ENCODE measurements around the gene SSH2.
A peak's percentile ranks its signal among the peaks of the same experiment; 100 is the strongest.

The SSH2 gene

DNA sequence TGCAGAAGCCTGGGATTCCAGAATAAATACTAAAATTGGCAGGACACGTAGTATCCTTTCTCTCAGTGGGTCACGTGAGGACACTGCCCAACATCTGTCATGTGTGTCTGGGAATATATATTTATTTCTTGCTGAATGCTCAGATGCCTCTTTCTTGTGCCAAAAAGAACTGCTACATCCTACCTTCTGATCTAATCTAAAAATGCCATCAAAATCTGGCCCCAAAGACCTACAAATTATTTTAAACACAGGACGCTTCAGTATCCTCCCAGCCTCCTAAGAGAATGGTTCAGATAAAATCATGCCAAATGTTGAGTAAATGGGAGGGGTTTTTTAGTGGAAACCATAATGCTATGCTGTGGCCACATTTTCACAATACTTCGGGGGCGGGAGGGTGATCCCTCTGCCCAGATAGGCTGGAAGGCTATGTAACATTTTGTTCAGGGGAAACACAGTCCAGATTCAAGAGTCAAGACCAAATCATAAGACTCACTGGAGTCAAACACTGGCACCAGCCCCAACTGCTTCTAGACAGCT lies 284.4 kb downstream of the SSH2 start:
- peak overlapping the region; percentile 55 for H3K27ac ChIP-seq
- H3K4me2 ChIP-seq (ENCODE audit: low read length) = peak overlapping the region; percentile 1
- no peak overlapping the region for H3K9ac ChIP-seq
- H3K27me3 ChIP-seq (ENCODE audit: control insufficient read depth, insufficient read depth, low read length) = no peaks in the 10 kb centered on the region
- H3K4me3 ChIP-seq (ENCODE audit: low read depth, low read length) = no peak overlapping the region
- H3K9me3 ChIP-seq (ENCODE audit: control insufficient read depth, low read length) = no peaks in the 10 kb centered on the region
- H2AFZ ChIP-seq = peak overlapping the region; percentile 50
- H3K4me1 ChIP-seq = peaks cover 27% of the 10 kb centered on the region
- no peaks in the 10 kb centered on the region for H3K36me3 ChIP-seq (ENCODE audit: control insufficient read depth, insufficient read depth, low read length)
- no peaks in the 10 kb centered on the region for H3K79me2 ChIP-seq
- TF ChIP-seq, protein P1, sequence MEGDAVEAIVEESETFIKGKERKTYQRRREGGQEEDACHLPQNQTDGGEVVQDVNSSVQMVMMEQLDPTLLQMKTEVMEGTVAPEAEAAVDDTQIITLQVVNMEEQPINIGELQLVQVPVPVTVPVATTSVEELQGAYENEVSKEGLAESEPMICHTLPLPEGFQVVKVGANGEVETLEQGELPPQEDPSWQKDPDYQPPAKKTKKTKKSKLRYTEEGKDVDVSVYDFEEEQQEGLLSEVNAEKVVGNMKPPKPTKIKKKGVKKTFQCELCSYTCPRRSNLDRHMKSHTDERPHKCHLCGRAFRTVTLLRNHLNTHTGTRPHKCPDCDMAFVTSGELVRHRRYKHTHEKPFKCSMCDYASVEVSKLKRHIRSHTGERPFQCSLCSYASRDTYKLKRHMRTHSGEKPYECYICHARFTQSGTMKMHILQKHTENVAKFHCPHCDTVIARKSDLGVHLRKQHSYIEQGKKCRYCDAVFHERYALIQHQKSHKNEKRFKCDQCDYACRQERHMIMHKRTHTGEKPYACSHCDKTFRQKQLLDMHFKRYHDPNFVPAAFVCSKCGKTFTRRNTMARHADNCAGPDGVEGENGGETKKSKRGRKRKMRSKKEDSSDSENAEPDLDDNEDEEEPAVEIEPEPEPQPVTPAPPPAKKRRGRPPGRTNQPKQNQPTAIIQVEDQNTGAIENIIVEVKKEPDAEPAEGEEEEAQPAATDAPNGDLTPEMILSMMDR (IDR thresholded peaks at IDR 0.05) = no peak

DNA sequence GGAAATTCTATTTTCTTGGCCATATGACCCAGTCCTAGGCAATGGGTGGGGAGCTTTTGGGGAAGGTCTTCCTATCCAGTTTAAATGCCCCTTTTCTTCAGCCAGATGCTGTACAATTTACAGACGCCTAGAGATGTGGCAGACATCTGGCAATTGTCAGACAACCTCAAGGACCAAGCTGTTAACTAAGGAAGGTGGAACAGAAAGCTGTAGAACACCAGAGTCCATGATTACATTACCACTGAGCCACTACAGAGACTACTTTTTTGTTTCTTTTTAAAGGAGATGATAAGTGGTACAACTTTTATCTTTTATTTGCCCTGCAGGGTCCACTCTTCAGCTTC lies 286.2 kb downstream of the SSH2 start:
- TF ChIP-seq, protein P1 (IDR thresholded peaks at IDR 0.05) = no peak
- H3K27ac ChIP-seq = no peak overlapping the region
- no peaks in the 10 kb centered on the region for H3K9me3 ChIP-seq (ENCODE audit: control insufficient read depth, low read length)
- no peak overlapping the region for H3K4me2 ChIP-seq (ENCODE audit: low read length)
- no peaks in the 10 kb centered on the region for H3K36me3 ChIP-seq (ENCODE audit: control insufficient read depth, insufficient read depth, low read length)
- no peak overlapping the region for H2AFZ ChIP-seq
- H3K4me1 ChIP-seq = peaks cover 27% of the 10 kb centered on the region
- no peaks in the 10 kb centered on the region for H3K27me3 ChIP-seq (ENCODE audit: control insufficient read depth, insufficient read depth, low read length)
- H3K9ac ChIP-seq = no peak overlapping the region
- no peak overlapping the region for H3K4me3 ChIP-seq (ENCODE audit: low read depth, low read length)
- no peaks in the 10 kb centered on the region for H3K79me2 ChIP-seq

DNA sequence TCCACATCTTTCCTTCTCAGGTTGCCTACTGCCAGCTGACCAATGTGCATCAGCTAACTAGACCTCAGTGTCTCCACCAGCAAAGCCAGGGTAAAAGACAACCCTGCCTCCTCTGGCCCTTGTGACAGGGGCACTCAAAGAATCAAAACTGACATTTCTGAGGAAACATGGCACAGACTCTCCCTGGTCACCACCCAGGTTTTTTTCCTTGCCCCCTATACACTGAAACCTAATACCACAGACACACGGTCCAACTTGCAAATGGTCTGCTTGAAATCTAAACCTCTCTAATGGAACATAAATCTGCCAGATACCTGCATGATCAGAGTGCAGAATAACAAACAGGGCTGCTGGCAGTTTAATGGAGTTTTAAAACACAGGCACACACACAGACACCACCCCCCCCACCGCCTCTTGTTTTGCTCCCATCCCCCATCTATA lies 287.8 kb downstream of the SSH2 start:
- Histone ChIP-seq H3K4me2 (ENCODE audit: low read length) (peak overlapping the region; percentile 53), H3K4me3 (ENCODE audit: low read depth, low read length) (no peak overlapping the region), H3K36me3 (ENCODE audit: control insufficient read depth, insufficient read depth, low read length) (no peaks in the 10 kb centered on the region), H3K9me3 (ENCODE audit: control insufficient read depth, low read length) (no peaks in the 10 kb centered on the region), H3K27ac (peak overlapping the region; percentile 60), H3K9ac (no peak overlapping the region), H2AFZ (peak overlapping the region; percentile 26), H3K79me2 (no peaks in the 10 kb centered on the region), H3K4me1 (peaks cover 27% of the 10 kb centered on the region), H3K27me3 (ENCODE audit: control insufficient read depth, insufficient read depth, low read length) (no peaks in the 10 kb centered on the region)
- TF ChIP-seq, protein P1 (IDR thresholded peaks at IDR 0.05) = no peak

DNA sequence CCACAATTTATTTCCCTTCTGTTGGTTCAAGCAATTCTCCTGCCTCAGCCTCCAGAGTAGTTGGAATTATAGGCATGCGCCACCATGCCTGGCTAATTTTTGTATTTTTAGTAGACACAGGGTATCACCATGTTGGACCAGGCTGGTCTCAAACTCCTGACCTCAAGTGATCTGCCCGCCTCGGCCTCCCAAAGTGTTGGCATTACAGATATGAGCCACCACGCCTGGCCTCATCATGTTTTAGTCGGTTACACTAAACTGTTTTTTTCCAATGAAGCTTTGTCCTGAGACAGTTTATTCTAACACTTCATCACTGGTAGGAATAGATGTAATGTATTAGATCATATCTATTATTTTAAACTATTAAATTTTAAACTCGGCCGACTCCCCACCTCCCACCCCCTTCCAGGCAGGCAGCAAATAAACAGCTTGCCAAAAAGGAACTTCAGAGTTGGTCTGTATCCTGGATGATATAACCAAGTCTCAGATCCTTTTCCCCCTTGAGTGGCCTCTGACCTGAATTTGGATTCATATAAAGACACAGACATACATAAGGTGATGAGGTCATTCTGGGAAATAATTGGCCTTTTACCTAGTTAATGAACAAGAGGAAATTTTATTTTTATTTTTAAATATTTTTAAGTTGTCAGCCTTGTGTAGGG lies 288.9 kb downstream of the SSH2 start:
- Histone ChIP-seq H3K4me3 (ENCODE audit: low read depth, low read length) (no peak overlapping the region), H3K9ac (no peak overlapping the region), H3K27ac (no peak overlapping the region), H3K79me2 (no peaks in the 10 kb centered on the region), H3K4me2 (ENCODE audit: low read length) (no peak overlapping the region), H3K27me3 (ENCODE audit: control insufficient read depth, insufficient read depth, low read length) (no peaks in the 10 kb centered on the region), H3K36me3 (ENCODE audit: control insufficient read depth, insufficient read depth, low read length) (no peaks in the 10 kb centered on the region), H3K9me3 (ENCODE audit: control insufficient read depth, low read length) (no peaks in the 10 kb centered on the region), H2AFZ (no peak overlapping the region), H3K4me1 (peaks cover 26% of the 10 kb centered on the region)
- TF ChIP-seq, protein P1 (IDR thresholded peaks at IDR 0.05) = no peak

DNA sequence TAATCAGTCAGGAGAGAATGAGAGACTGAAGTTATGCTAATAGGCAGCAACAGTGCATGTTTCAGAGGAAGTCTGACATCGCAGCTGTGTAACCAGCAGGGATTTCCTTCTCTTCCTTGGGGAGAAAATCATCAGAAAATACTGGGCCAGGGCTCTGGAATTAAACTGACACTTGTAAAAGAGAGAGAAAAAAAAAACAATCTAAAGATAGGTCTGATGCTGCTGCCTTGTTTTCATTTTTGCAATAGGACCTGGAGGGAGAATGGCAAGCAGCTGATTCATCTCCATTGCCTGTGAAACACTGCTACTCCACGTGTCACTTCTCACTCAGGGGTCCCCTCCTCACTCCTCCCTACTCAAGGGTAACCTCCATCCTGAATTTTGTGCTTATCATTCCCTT lies 289.6 kb downstream of the SSH2 start:
- Histone ChIP-seq H3K27ac (no peak overlapping the region), H3K4me3 (ENCODE audit: low read depth, low read length) (no peak overlapping the region), H2AFZ (no peak overlapping the region), H3K4me1 (peaks cover 19% of the 10 kb centered on the region), H3K4me2 (ENCODE audit: low read length) (no peak overlapping the region), H3K27me3 (ENCODE audit: control insufficient read depth, insufficient read depth, low read length) (no peaks in the 10 kb centered on the region), H3K79me2 (no peaks in the 10 kb centered on the region), H3K9ac (no peak overlapping the region), H3K9me3 (ENCODE audit: control insufficient read depth, low read length) (no peaks in the 10 kb centered on the region), H3K36me3 (ENCODE audit: control insufficient read depth, insufficient read depth, low read length) (no peaks in the 10 kb centered on the region)
- TF ChIP-seq, protein P1 (IDR thresholded peaks at IDR 0.05) = no peak

Measured in parathyroid adenoma (tissue), 2 donors.